PC-3 (cell line): Measurements from ENCODE around the gene ASCL4.

Experiments used
- EZH2phosphoT487 ChIP-seq: fragments of 300-600 bp; sonication (generic); IDR thresholded peaks from 2 replicates; pipeline ENCODE4 v1.6.1; 2018; ENCODE audit warnings: mild to moderate bottlenecking, antibody characterized with exemption, low read length, borderline replicate concordance
- TF ChIP-seq, protein P1 (sequence below): fragments of 300-600 bp; sonication (generic); conservative IDR thresholded peaks from 2 replicates; pipeline ENCODE4 v1.5.1; 2017; ENCODE audit warnings: antibody characterized with exemption, low read depth, mild to moderate bottlenecking, low read length

DNA sequence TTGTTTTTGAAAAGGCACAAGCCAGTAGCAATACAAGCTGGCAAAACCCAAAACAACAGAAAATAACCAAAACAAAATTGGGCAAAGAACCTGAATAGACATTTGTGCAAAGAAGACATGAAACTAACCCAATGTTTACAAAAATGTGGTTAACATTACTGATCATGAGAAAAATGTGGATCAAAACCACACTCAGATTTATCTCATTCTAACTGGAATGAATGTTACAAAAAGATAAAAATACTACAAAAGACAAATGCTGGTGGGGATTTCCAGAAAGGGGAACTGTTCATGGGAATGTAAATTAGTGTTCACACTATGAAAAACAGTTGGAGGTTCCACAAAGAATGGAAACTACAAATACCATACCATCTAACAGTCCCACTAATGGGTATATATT lies 26.6 kb downstream of the ASCL4 start:
- TF ChIP-seq, protein P1, sequence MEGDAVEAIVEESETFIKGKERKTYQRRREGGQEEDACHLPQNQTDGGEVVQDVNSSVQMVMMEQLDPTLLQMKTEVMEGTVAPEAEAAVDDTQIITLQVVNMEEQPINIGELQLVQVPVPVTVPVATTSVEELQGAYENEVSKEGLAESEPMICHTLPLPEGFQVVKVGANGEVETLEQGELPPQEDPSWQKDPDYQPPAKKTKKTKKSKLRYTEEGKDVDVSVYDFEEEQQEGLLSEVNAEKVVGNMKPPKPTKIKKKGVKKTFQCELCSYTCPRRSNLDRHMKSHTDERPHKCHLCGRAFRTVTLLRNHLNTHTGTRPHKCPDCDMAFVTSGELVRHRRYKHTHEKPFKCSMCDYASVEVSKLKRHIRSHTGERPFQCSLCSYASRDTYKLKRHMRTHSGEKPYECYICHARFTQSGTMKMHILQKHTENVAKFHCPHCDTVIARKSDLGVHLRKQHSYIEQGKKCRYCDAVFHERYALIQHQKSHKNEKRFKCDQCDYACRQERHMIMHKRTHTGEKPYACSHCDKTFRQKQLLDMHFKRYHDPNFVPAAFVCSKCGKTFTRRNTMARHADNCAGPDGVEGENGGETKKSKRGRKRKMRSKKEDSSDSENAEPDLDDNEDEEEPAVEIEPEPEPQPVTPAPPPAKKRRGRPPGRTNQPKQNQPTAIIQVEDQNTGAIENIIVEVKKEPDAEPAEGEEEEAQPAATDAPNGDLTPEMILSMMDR = no peak
- TF ChIP-seq EZH2phosphoT487 = no peak
